ENCODE measurements around the gene RAN.
"Not testable (repeated sequence)": the region's sequence is repeated elsewhere in the genome, so short reads cannot be mapped to it uniquely, and the experiment has no call there.

Gene RAN

GRCh38 chr12:130878193-130879185, 6.6 kb downstream of the RAN start:
- DNase-seq (ENCODE audit: low spot score), result no peak

- DNase-seq (ENCODE audit: low spot score), result no peak
These were observed 7.4 kb downstream of the RAN start for GRCh38 chr12:130879212-130879686.

GRCh38 chr12:130879781-130880389, 8.0 kb downstream of the RAN start:
- DNase-seq (ENCODE audit: low spot score), result no peak

- DNase-seq (ENCODE audit: low spot score), result no peak
These were observed 8.6 kb downstream of the RAN start for GRCh38 chr12:130880411-130880885.

GRCh38 chr12:130881046-130881445, 9.2 kb downstream of the RAN start:
- no peak for DNase-seq (ENCODE audit: low spot score)

- DNase-seq (ENCODE audit: low spot score), result no peak
These were observed 9.7 kb downstream of the RAN start for GRCh38 chr12:130881548-130881947.

GRCh38 chr12:130887190-130887589, 15.3 kb downstream of the RAN start:
- DNase-seq (ENCODE audit: low spot score), result not testable (repeated sequence)

- DNase-seq (ENCODE audit: low spot score), result no peak
These were observed 32.2 kb downstream of the RAN start for GRCh38 chr12:130904064-130904463.

- DNase-seq (ENCODE audit: low spot score), result not testable (repeated sequence)
These were observed 33.1 kb downstream of the RAN start for GRCh38 chr12:130904936-130905455.

- DNase-seq (ENCODE audit: low spot score), result no peak
These were observed 37.2 kb downstream of the RAN start for GRCh38 chr12:130909111-130909510.

GRCh38 chr12:130911193-130911592, 39.3 kb downstream of the RAN start:
- DNase-seq (ENCODE audit: low spot score), result no peak

GRCh38 chr12:130911933-130912332, 40.1 kb downstream of the RAN start:
- no peak for DNase-seq (ENCODE audit: low spot score)

GRCh38 chr12:130916241-130916911, 44.5 kb downstream of the RAN start:
- no peak for DNase-seq (ENCODE audit: low spot score)

- no peak for DNase-seq (ENCODE audit: low spot score)
These were observed 45.7 kb downstream of the RAN start for GRCh38 chr12:130917607-130918006.

GRCh38 chr12:130919086-130919485, 47.2 kb downstream of the RAN start:
- no peak for DNase-seq (ENCODE audit: low spot score)

- no peak for DNase-seq (ENCODE audit: low spot score)
These were observed 48.3 kb downstream of the RAN start for GRCh38 chr12:130920119-130920703.

GRCh38 chr12:130920723-130921381, 49.0 kb downstream of the RAN start:
- no peak for DNase-seq (ENCODE audit: low spot score)

GRCh38 chr12:130922511-130922953, 50.7 kb downstream of the RAN start:
- no peak for DNase-seq (ENCODE audit: low spot score)

GRCh38 chr12:130924966-130925665, 53.2 kb downstream of the RAN start:
- no peak for DNase-seq (ENCODE audit: low spot score)

GRCh38 chr12:130925666-130926015, 53.8 kb downstream of the RAN start:
- no peak for DNase-seq (ENCODE audit: low spot score)

All from CD4-positive, alpha-beta T cell treated with Interleukin-6 at 100 ng/mL for 8 hours (primary cell).